ENCODE measurements around the gene CELF2.

DNA sequence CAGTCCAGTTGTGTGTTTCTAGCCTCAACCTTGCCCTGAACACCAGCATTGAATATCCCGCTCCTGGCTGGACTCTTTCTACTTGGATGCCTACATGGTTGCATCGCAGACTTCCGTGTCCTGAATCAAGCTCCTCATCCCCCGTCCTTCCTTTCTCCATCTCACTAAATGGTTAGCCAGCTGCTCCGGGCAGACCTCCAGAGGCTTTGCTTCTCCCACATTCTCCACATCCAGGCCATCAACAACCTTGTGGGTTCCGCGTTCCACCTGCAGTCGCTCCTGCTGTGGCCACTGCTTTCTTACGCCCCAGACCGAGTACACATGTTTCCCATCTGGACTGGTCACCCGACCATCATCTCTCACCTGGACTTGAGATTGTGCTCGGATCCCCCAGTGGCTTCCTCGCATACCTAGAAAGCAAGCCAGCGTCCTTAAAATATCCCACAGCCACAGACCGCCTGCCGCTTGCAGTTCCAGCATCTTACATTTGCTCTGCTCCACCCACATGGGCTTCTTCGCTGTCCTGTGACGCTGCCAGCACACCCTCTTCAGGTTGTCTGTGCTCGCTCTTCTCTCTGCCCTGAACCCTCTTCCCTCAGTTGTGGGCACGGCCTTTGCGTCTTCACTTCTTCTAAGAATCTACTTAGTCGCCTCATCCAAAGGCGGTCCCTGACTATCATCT is 25.9 kb downstream of the CELF2 start:
- no peak for TF ChIP-seq CTCF (IDR thresholded peaks at IDR 0.05; ENCODE audit: low read depth, low read length)
- TF ChIP-seq MYC (IDR thresholded peaks at IDR 0.05; ENCODE audit: low read depth, low read length): no peak
- TF ChIP-seq POLR2A (IDR thresholded peaks at IDR 0.05; ENCODE audit: extremely low read depth, insufficient read length): no peak

Measured in NB4 (cell line).